Measurements from ENCODE around the gene CBL.

GRCh38 chr11:119323532-119324033 is 117.4 kb downstream of the CBL start:
- TF ChIP-seq CTCF (IDR thresholded peaks at IDR 0.05) (peak; percentile 64 to 87 (median 84)), POLR2A (IDR thresholded peaks at IDR 0.05) (no peak)
